Kidney (tissue), 14 donors: ENCODE data around the gene SMIM26. TPM values are rescaled to one million over a fixed set of nuclear protein-coding genes. Genes with fewer than 3 reads are reported as not detected.

Experiments used
- DNase-seq, 5 donors: peaks; one replicate each; pipeline ENCODE4 v3.0.0-alpha.2; 2013 to 2020
- FAIRE-seq: peaks from 2 replicates; lab custom pipeline; 2012; peaks lifted over from hg19 to GRCh38; lab: Jason Lieb, UNC
- H3K27ac ChIP-seq, 2 donors: one replicate each; pipeline ENCODE4 v1.7.0; 2013; ENCODE audit warnings: low read depth in 2 of 2, low read length in 2 of 2, inconsistent platforms in 1 of 2
- H3K27me3 ChIP-seq: one replicate; pipeline ENCODE4 v1.7.1; 2013; ENCODE audit warnings: low read length, inconsistent platforms; ENCODE audit not compliant: control insufficient read depth, insufficient read depth
- H3K36me3 ChIP-seq, 3 donors: one replicate each; pipeline versions ENCODE4 v1.7.0 to v1.7.1; 2013; ENCODE audit warnings: low read length in 3 of 3, control low read depth in 1 of 3, inconsistent platforms in 1 of 3; ENCODE audit not compliant: insufficient read depth in 3 of 3, control insufficient read depth in 2 of 3
- H3K4me1 ChIP-seq, 3 donors: one replicate each; pipeline versions ENCODE4 v1.7.0 to v1.7.1; 2013; ENCODE audit warnings: low read length in 3 of 3, inconsistent platforms in 1 of 3, low read depth in 1 of 3; ENCODE audit not compliant: control insufficient read depth in 2 of 3, insufficient read depth in 2 of 3
- H3K4me3 ChIP-seq, 3 donors: one replicate each; pipeline versions ENCODE4 v1.7.0 to v1.8.1; 2013; ENCODE audit warnings: low read length in 3 of 3, control low read depth in 1 of 3, inconsistent platforms in 1 of 3
- H3K9ac ChIP-seq, 3 donors: one replicate each; pipeline versions ENCODE4 v1.7.0 to v1.7.1; 2013; ENCODE audit warnings: low read length in 3 of 3, control low read depth in 1 of 3, inconsistent platforms in 1 of 3
- H3K9me3 ChIP-seq, 3 donors: one replicate each; pipeline versions ENCODE4 v1.7.0 to v1.7.1; 2013; ENCODE audit warnings: low read length in 3 of 3, control low read depth in 1 of 3, inconsistent platforms in 1 of 3; ENCODE audit not compliant: control insufficient read depth in 2 of 3, insufficient read depth in 1 of 3
- CTCF ChIP-seq: IDR thresholded peaks from 3 replicates; pipeline ENCODE4 v1.5.1; 2012; ENCODE audit warnings: mild to moderate bottlenecking, moderate library complexity, borderline replicate concordance; ENCODE audit not compliant: insufficient read depth; ENCODE audit errors: extremely low read depth
- intact Hi-C: fragments of 100-400 bp; cut with DNase I; formaldehyde crosslinking; loops from one replicate; pipeline ENCODE4 v1.11.1; 2022
- polyA plus RNA-seq: library from polyadenylated mRNA; stranded (reverse); fragments of 350-450 nt; fragmentation: Illumina TruSeq; extraction: RNeasy Lipid Tissue Mini Kit (QIAGEN cat#74804); gene quantifications from one replicate; pipeline ENCODE4 v1.2.3, GENCODE V29; 2014; ENCODE audit warnings: low read depth, low replicate concordance; ENCODE audit not compliant: insufficient read depth
- total RNA-seq: library from RNA; stranded (reverse); fragmentation: NEBNext Ultra II Directional; extraction: Animal tissue kit (Norgen Biotek cat#: 25700); gene quantifications from one replicate; pipeline ENCODE4 v1.2.1, GENCODE V29; 2021
- donor health status: control.
- donor health status: control.
- donor health status: control.
- donor health status: control.
- donor health status: control.
- donor health status: DM: yes; HTN: yes; CAD: no.
- donor health status: Normal renal cell carcinoma (clear cell type).

The SMIM26 gene
- total and polyA plus RNA-seq, 2 donors from 2014 or later = 60.1 to 207 TPM

GRCh38 chr20:18537651-18538050, 29.6 kb upstream of the SMIM26 start:
- Histone ChIP-seq H3K4me1 (peaks cover 0 to 2% (median 0%) of the 10 kb centered on the region in 3 donors), H3K27me3 (no peaks in the 10 kb centered on the region), H3K9ac (no peak overlapping the region), H3K27ac (no peak overlapping the region), H3K36me3 (peaks cover 11 to 30% (median 18%) of the 10 kb centered on the region in 3 donors), H3K9me3 (no peaks in the 10 kb centered on the region), H3K4me3 (no peak overlapping the region)
- intact Hi-C loops = no loop called here
- DNase-seq (no peak), FAIRE-seq (no peak)
- no peak for TF ChIP-seq CTCF

DNA sequence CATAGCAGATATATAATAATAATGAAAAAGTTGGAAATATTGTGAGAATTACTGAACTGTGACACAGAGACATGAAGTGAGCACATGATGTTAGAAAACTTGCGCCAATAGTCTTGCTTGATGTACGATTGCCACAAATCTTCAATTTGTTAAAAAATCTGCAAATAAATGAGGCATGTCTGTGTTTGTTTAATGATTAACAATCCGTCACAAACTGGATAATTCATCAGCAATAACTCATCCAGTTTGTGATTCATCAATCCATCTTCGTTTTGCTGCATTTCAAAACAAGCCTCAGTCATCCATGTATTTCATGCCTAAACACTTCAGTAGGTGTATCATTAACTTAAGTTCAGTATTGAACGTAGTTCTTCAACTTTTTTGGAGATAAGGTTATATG, 25.5 kb upstream of the SMIM26 start:
- peaks cover 0 to 2% (median 0%) of the 10 kb centered on the region in 3 donors for H3K4me1 ChIP-seq
- H3K36me3 ChIP-seq = peaks cover 0 to 16% (median 15%) of the 10 kb centered on the region in 3 donors
- no peak overlapping the region for H3K27ac ChIP-seq
- FAIRE-seq (no peak), DNase-seq (no peak)
- intact Hi-C loops = no loop called here
- no peak for TF ChIP-seq CTCF
- H3K9ac ChIP-seq = no peak overlapping the region
- no peak overlapping the region for H3K4me3 ChIP-seq
- no peaks in the 10 kb centered on the region for H3K27me3 ChIP-seq
- H3K9me3 ChIP-seq = no peaks in the 10 kb centered on the region

DNA sequence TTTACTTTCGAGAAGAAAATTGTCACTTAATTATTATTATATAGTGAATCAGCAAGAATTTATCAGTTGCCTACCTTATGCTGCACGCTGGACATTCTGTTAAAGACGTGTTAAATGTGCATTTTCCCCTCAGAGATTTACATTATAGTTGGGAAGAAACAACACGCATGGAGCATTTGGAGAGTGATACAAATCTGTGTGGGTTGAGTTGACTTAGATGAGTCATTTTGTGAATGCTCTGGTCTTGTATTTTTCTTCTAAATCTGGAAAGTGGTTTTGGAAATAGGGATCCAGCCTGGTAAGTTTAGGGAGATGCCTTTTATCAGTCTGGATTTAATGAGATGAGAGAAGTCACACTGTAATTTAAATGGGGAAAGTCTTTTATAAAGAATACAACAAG, 24.0 kb upstream of the SMIM26 start:
- DNase-seq = no peak
- Histone ChIP-seq H3K27me3 (no peaks in the 10 kb centered on the region), H3K9ac (no peak overlapping the region), H3K4me1 (peaks cover 0 to 2% (median 0%) of the 10 kb centered on the region in 3 donors), H3K27ac (no peak overlapping the region), H3K4me3 (no peak overlapping the region), H3K9me3 (no peaks in the 10 kb centered on the region), H3K36me3 (peaks cover 2 to 21% (median 20%) of the 10 kb centered on the region in 3 donors)
- no peak for TF ChIP-seq CTCF
- intact Hi-C loops = no loop called here
- FAIRE-seq = no peak

- Histone ChIP-seq H3K9me3 (no peaks in the 10 kb centered on the region), H3K4me1 (peaks cover 0 to 2% (median 0%) of the 10 kb centered on the region in 3 donors), H3K27ac (no peak overlapping the region), H3K27me3 (no peaks in the 10 kb centered on the region), H3K36me3 (peaks cover 2 to 24% (median 19%) of the 10 kb centered on the region in 3 donors), H3K4me3 (no peak overlapping the region), H3K9ac (no peak overlapping the region)
- TF ChIP-seq CTCF = no peak
- intact Hi-C loops = no loop called here
- FAIRE-seq = no peak
- DNase-seq = no peak
These were observed 23.3 kb upstream of the SMIM26 start for GRCh38 chr20:18543932-18544331.
